ENCODE measurements around the gene SMARCD1. TPM values are rescaled to one million over a fixed set of nuclear protein-coding genes. Genes with fewer than 3 reads are reported as not detected.

Gene SMARCD1
- total and polyA plus RNA-seq, 11 donors = 8.5 to 35.7 (median 19.3) TPM

DNA sequence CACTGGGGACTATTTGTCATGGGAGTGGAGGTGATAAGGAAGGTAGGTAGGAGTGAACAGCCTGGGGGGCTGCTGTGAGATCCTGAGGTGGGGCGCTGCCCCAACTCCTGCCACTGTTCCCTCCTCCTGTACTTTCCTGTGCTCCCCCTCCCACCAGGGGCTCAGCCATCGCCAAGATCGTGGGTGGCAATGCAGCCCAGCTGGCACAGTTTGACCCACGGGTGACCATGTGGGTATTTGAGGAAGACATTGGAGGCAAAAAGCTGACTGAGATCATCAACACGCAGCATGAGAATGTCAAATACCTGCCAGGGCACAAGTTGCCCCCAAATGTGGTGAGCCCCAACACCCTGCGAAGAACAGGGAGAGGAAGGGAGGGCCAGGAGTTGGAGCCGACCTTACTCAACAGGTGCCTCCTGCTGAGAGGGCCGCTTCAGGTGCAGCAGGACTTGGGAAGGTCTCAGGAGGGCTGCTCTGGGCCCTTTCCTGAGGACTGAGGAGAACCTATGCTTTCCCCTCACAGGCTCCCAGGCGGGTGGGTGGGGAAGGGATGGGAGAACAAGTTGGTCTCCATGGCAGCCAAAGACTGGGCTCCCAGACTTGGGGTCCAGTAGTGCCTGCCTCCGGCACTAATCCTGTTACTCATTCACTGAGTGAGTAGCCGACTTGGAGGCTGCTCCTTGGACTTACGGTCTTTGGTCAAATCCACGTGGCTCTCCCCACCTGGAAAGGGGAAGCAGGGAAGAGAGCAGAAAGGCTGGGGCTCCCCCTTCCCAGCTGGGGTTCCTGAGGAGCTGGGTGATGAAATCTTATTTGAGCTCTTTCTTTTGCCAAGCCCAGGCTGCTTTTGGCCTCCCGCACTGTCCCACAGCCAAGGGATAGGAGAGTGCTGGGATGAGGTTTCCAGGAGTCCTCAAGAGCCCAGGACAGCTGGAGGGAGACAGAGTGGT, 19.6 kb downstream of the SMARCD1 start:
- H3K9me3 ChIP-seq = no peaks in the 10 kb centered on the region
- intact Hi-C loops (cut with DNase I) = no loop called here
- whole genome bisulfite sequencing, 4 donors = 76 to 84% (median 82%) methylated on average over 9 to 14 of the region's 14 CpGs
- H3K27ac ChIP-seq = peak overlapping the region in 4 of 12 donors; percentile 24 to 56 (median 39)
- TF ChIP-seq POLR2A (IDR thresholded peaks at IDR 0.05) = no peak
- TF ChIP-seq, protein P1, sequence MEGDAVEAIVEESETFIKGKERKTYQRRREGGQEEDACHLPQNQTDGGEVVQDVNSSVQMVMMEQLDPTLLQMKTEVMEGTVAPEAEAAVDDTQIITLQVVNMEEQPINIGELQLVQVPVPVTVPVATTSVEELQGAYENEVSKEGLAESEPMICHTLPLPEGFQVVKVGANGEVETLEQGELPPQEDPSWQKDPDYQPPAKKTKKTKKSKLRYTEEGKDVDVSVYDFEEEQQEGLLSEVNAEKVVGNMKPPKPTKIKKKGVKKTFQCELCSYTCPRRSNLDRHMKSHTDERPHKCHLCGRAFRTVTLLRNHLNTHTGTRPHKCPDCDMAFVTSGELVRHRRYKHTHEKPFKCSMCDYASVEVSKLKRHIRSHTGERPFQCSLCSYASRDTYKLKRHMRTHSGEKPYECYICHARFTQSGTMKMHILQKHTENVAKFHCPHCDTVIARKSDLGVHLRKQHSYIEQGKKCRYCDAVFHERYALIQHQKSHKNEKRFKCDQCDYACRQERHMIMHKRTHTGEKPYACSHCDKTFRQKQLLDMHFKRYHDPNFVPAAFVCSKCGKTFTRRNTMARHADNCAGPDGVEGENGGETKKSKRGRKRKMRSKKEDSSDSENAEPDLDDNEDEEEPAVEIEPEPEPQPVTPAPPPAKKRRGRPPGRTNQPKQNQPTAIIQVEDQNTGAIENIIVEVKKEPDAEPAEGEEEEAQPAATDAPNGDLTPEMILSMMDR (IDR thresholded peaks at IDR 0.05) = no peak
- peaks cover 2 to 44% (median 25%) of the 10 kb centered on the region in 12 donors for H3K4me1 ChIP-seq
- DNase-seq (no peak), ATAC-seq (no peak)
- no peaks in the 10 kb centered on the region for H3K27me3 ChIP-seq
- peaks cover 0 to 24% (median 11%) of the 10 kb centered on the region in 9 donors for H3K36me3 ChIP-seq
- H3K4me3 ChIP-seq = peak overlapping the region in 3 of 12 donors; percentile 13 to 40 (median 32)

DNA sequence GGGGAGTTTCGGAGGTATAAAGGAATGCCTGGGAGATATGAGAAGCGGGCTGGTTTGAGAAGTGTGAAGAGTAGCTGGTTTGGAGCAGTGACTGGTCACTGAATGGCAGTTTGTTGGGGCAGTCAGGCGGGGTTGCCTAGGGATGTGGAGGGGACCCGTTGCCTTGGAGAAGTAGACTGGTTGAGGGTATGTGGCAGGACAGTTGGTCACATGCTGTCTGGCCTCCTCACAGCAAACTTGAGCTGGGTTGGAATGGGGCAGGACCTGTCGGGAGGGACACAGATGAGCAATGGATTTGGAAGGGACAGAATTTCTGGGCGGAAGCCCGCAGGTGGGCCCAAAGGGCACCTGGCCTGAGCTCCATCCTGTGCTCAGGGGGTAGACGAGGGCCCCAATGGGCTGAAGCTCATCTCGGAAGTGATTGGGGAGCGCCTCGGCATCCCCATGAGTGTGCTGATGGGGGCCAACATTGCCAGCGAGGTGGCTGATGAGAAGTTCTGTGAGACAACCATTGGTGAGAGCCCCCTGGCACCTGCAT, 20.8 kb downstream of the SMARCD1 start:
- intact Hi-C loops (cut with DNase I) = no loop called here
- Histone ChIP-seq H3K4me3 (no peak overlapping the region), H3K4me1 (peaks cover 2 to 57% (median 38%) of the 10 kb centered on the region in 12 donors), H3K27ac (no peak overlapping the region), H3K27me3 (no peaks in the 10 kb centered on the region), H3K36me3 (peaks cover 0 to 11% (median 0%) of the 10 kb centered on the region in 9 donors), H3K9me3 (no peaks in the 10 kb centered on the region)
- DNase-seq (no peak), ATAC-seq (no peak)
- WGBS, 4 donors = 94 to 95% (median 95%) methylated on average over 11 to 12 of the region's 12 CpGs
- TF ChIP-seq, protein P1 (IDR thresholded peaks at IDR 0.05) = no peak
- no peak for TF ChIP-seq POLR2A (IDR thresholded peaks at IDR 0.05)

DNA sequence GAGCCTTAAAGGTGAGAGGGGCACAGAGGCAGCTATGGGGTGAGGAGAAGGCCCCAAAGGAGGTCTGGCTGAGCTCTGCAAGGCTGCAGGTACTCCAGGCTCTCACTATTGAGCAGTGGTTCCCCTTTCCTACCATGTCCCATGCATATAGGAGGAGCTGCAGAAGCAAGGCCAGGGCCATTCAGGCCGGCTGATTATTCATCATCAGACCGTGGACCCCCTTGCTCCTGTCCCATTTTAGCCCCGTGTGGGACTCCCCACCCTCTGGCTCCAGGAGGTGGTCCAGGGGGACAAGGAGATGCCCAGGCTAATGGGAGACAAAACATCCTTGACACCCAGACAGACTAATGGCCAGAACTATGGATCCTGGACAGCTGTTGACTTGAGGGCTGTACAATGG, 21.8 kb downstream of the SMARCD1 start:
- intact Hi-C loops (cut with DNase I) = no loop called here
- WGBS, 4 donors = 67 to 83% (median 73%) methylated on average over 1 to 3 of the region's 3 CpGs
- Histone ChIP-seq H3K4me3 (no peak overlapping the region), H3K9me3 (no peaks in the 10 kb centered on the region), H3K36me3 (peaks cover 0 to 3% (median 0%) of the 10 kb centered on the region in 9 donors), H3K27ac (no peak overlapping the region), H3K27me3 (no peaks in the 10 kb centered on the region), H3K4me1 (peaks cover 2 to 59% (median 43%) of the 10 kb centered on the region in 12 donors)
- no peak for DNase-seq
- ATAC-seq = no peak
- TF ChIP-seq, protein P1 (IDR thresholded peaks at IDR 0.05) = no peak
- no peak for TF ChIP-seq POLR2A (IDR thresholded peaks at IDR 0.05)
